Activated naive CD8-positive, alpha-beta T cell treated with anti-CD3 and anti-CD28 coated beads, Interleukin-2, amount 50 U/mL, for 24 hours (primary cell): ENCODE results near the gene SPESP1.
A peak's percentile ranks its signal among the peaks of the same experiment; 100 is the strongest.

ENCODE experiments used
- ATAC-seq: fragments of 150-1000 bp; cut with Tn5 transposase; one replicate; pipeline ENCODE4 v1.10.0; 2021
- DNase-seq: peaks from one replicate; pipeline ENCODE4 v3.0.0; 2021
- H3K27ac Mint-ChIP-seq: one replicate; pipeline ENCODE4 v1.8.0; 2021; ENCODE audit warnings: mild to moderate bottlenecking, mixed read lengths
- H3K27me3 Mint-ChIP-seq: one replicate; pipeline ENCODE4 v1.8.0; 2021; ENCODE audit warnings: mixed read lengths
- H3K36me3 Mint-ChIP-seq: one replicate; pipeline ENCODE4 v1.8.0; 2021; ENCODE audit warnings: low read depth, mixed read lengths
- H3K4me1 Mint-ChIP-seq: one replicate; pipeline ENCODE4 v1.8.0; 2021; ENCODE audit warnings: mixed read lengths
- H3K4me3 Mint-ChIP-seq: one replicate; pipeline ENCODE4 v1.8.0; 2021; ENCODE audit warnings: mild to moderate bottlenecking, moderate library complexity, mixed read lengths
- H3K9me3 Mint-ChIP-seq: one replicate; pipeline ENCODE4 v1.8.0; 2021; ENCODE audit warnings: mixed read lengths

Gene SPESP1

GRCh38 chr15:68930268-68931022, at the start of gene SPESP1:
SPESP1 (plus strand) TSS chr15:68930525; CDS start chr15:68930654, 129 bp downstream.
- peak; percentile 46 for ATAC-seq
- Mint-ChIP-seq H3K9me3 (no peaks in the 10 kb centered on the region), H3K4me1 (no peaks in the 10 kb centered on the region), H3K4me3 (peak within 1 kb of the TSS; percentile 43), H3K27ac (no peak within 1 kb of the TSS), H3K36me3 (no peaks in the 10 kb centered on the region), H3K27me3 (peaks cover 9% of the 10 kb centered on the region)
- peak; percentile 48 for DNase-seq

- Mint-ChIP-seq H3K36me3 (no peaks in the 10 kb centered on the region), H3K27me3 (peaks cover 3% of the 10 kb centered on the region), H3K9me3 (no peaks in the 10 kb centered on the region), H3K27ac (no peak overlapping the region), H3K4me3 (no peak overlapping the region), H3K4me1 (no peaks in the 10 kb centered on the region)
- ATAC-seq (no peak), DNase-seq (no peak)
Measured at GRCh38 chr15:68885070-68885469, 45.3 kb upstream of the SPESP1 start.

- ATAC-seq, result no peak
- Mint-ChIP-seq H3K36me3 (no peaks in the 10 kb centered on the region), H3K27me3 (peaks cover 3% of the 10 kb centered on the region), H3K9me3 (no peaks in the 10 kb centered on the region), H3K27ac (no peak overlapping the region), H3K4me3 (no peak overlapping the region), H3K4me1 (no peaks in the 10 kb centered on the region)
- DNase-seq, result no peak
Measured at GRCh38 chr15:68887120-68887519, 43.2 kb upstream of the SPESP1 start.

GRCh38 chr15:68887819-68888218, 42.5 kb upstream of the SPESP1 start:
- Mint-ChIP-seq H3K4me1 (no peaks in the 10 kb centered on the region), H3K9me3 (no peaks in the 10 kb centered on the region), H3K4me3 (no peak overlapping the region), H3K36me3 (no peaks in the 10 kb centered on the region), H3K27ac (no peak overlapping the region), H3K27me3 (peaks cover 3% of the 10 kb centered on the region)
- DNase-seq, result no peak
- no peak for ATAC-seq

GRCh38 chr15:68888419-68888818, 41.9 kb upstream of the SPESP1 start:
- Mint-ChIP-seq H3K9me3 (no peaks in the 10 kb centered on the region), H3K27ac (no peak overlapping the region), H3K27me3 (peaks cover 3% of the 10 kb centered on the region), H3K36me3 (no peaks in the 10 kb centered on the region), H3K4me1 (no peaks in the 10 kb centered on the region), H3K4me3 (peak overlapping the region; percentile 62)
- ATAC-seq (no peak), DNase-seq (peak; percentile 7)

- ATAC-seq, result no peak
- Mint-ChIP-seq H3K4me1 (no peaks in the 10 kb centered on the region), H3K27ac (no peak overlapping the region), H3K36me3 (no peaks in the 10 kb centered on the region), H3K9me3 (no peaks in the 10 kb centered on the region), H3K27me3 (peaks cover 1% of the 10 kb centered on the region), H3K4me3 (no peak overlapping the region)
- no peak for DNase-seq
Measured at GRCh38 chr15:68894208-68894607, 36.1 kb upstream of the SPESP1 start.

- DNase-seq (no peak), ATAC-seq (no peak)
- Mint-ChIP-seq H3K4me3 (no peak overlapping the region), H3K9me3 (no peaks in the 10 kb centered on the region), H3K27ac (no peak overlapping the region), H3K4me1 (no peaks in the 10 kb centered on the region), H3K36me3 (no peaks in the 10 kb centered on the region), H3K27me3 (peaks cover 3% of the 10 kb centered on the region)
Measured at GRCh38 chr15:68896178-68896577, 34.1 kb upstream of the SPESP1 start.

- Mint-ChIP-seq H3K4me3 (no peak overlapping the region), H3K27me3 (peaks cover 5% of the 10 kb centered on the region), H3K9me3 (no peaks in the 10 kb centered on the region), H3K36me3 (no peaks in the 10 kb centered on the region), H3K4me1 (no peaks in the 10 kb centered on the region), H3K27ac (no peak overlapping the region)
- DNase-seq (no peak), ATAC-seq (no peak)
Measured at GRCh38 chr15:68897016-68897415, 33.3 kb upstream of the SPESP1 start.

GRCh38 chr15:68900027-68900426, 30.3 kb upstream of the SPESP1 start:
- Mint-ChIP-seq H3K4me1 (no peaks in the 10 kb centered on the region), H3K27me3 (peaks cover 5% of the 10 kb centered on the region), H3K4me3 (no peak overlapping the region), H3K27ac (no peak overlapping the region), H3K36me3 (no peaks in the 10 kb centered on the region), H3K9me3 (no peaks in the 10 kb centered on the region)
- ATAC-seq, result no peak
- no peak for DNase-seq

GRCh38 chr15:68907396-68907923, 22.9 kb upstream of the SPESP1 start:
- ATAC-seq (no peak), DNase-seq (no peak)
- no peak overlapping the region for H3K4me3 Mint-ChIP-seq
- H3K36me3 Mint-ChIP-seq, result no peaks in the 10 kb centered on the region
- H3K27me3 Mint-ChIP-seq, result no peaks in the 10 kb centered on the region
- H3K4me1 Mint-ChIP-seq, result no peaks in the 10 kb centered on the region
- no peak overlapping the region for H3K27ac Mint-ChIP-seq
- no peaks in the 10 kb centered on the region for H3K9me3 Mint-ChIP-seq

- Mint-ChIP-seq H3K4me3 (no peak overlapping the region), H3K27ac (no peak overlapping the region), H3K27me3 (peaks cover 4% of the 10 kb centered on the region), H3K36me3 (no peaks in the 10 kb centered on the region), H3K4me1 (no peaks in the 10 kb centered on the region), H3K9me3 (no peaks in the 10 kb centered on the region)
- ATAC-seq, result no peak
- DNase-seq, result no peak
Measured at GRCh38 chr15:68909601-68910100, 20.7 kb upstream of the SPESP1 start.

- DNase-seq, result no peak
- no peak for ATAC-seq
- H3K4me3 Mint-ChIP-seq, result no peak overlapping the region
Measured at GRCh38 chr15:68910341-68910740, 20.0 kb upstream of the SPESP1 start.

GRCh38 chr15:68910816-68911215, 19.5 kb upstream of the SPESP1 start:
- H3K36me3 Mint-ChIP-seq, result peaks cover 3% of the 10 kb centered on the region
- H3K4me1 Mint-ChIP-seq, result no peaks in the 10 kb centered on the region

More at GRCh38 chr15:68910341-68910740, 20.0 kb upstream of the SPESP1 start:
- Mint-ChIP-seq H3K9me3 (peaks cover 2% of the 10 kb centered on the region), H3K27me3 (peaks cover 9% of the 10 kb centered on the region), H3K4me1 (no peaks in the 10 kb centered on the region), H3K27ac (no peak overlapping the region), H3K36me3 (peaks cover under 1% of the 10 kb centered on the region)

GRCh38 chr15:68921926-68922325, 8.4 kb upstream of the SPESP1 start:
- ATAC-seq (no peak), DNase-seq (no peak)
- peaks cover 16% of the 10 kb centered on the region for H3K27me3 Mint-ChIP-seq
- H3K36me3 Mint-ChIP-seq, result no peaks in the 10 kb centered on the region
- no peak overlapping the region for H3K4me3 Mint-ChIP-seq
- H3K9me3 Mint-ChIP-seq, result no peaks in the 10 kb centered on the region
- H3K27ac Mint-ChIP-seq, result no peak overlapping the region
- H3K4me1 Mint-ChIP-seq, result no peaks in the 10 kb centered on the region

More at GRCh38 chr15:68910816-68911215, 19.5 kb upstream of the SPESP1 start:
- Mint-ChIP-seq H3K27ac (no peak overlapping the region), H3K27me3 (peaks cover 14% of the 10 kb centered on the region), H3K4me3 (no peak overlapping the region), H3K9me3 (peaks cover 7% of the 10 kb centered on the region)
- ATAC-seq (no peak), DNase-seq (no peak)

GRCh38 chr15:68924866-68925560, 5.3 kb upstream of the SPESP1 start:
- DNase-seq (peak; percentile 64), ATAC-seq (peak; percentile 69)
- Mint-ChIP-seq H3K4me1 (no peaks in the 10 kb centered on the region), H3K27ac (no peak overlapping the region), H3K9me3 (no peaks in the 10 kb centered on the region), H3K27me3 (peaks cover 19% of the 10 kb centered on the region), H3K4me3 (no peak overlapping the region), H3K36me3 (no peaks in the 10 kb centered on the region)
